ENCODE measurements around the gene CMTR2.

The CMTR2 gene

GRCh38 chr16:71276589-71277334 lies 12.4 kb downstream of the CMTR2 start:
- no peak for DNase-seq

- DNase-seq: no peak
These were observed 15.8 kb downstream of the CMTR2 start for GRCh38 chr16:71273384-71273783.

GRCh38 chr16:71264299-71264698 lies 24.9 kb downstream of the CMTR2 start:
- DNase-seq: no peak

GRCh38 chr16:71263582-71263981 lies 25.6 kb downstream of the CMTR2 start:
- no peak for DNase-seq

- DNase-seq: no peak
These were observed 26.8 kb downstream of the CMTR2 start for GRCh38 chr16:71262391-71262790.

- no peak for DNase-seq
These were observed 28.2 kb downstream of the CMTR2 start for GRCh38 chr16:71260995-71261394.

GRCh38 chr16:71259086-71259485 lies 30.1 kb downstream of the CMTR2 start:
- no peak for DNase-seq

GRCh38 chr16:71258372-71258771 lies 30.8 kb downstream of the CMTR2 start:
- DNase-seq: no peak

GRCh38 chr16:71257768-71258167 lies 31.4 kb downstream of the CMTR2 start:
- DNase-seq: no peak

- DNase-seq: peak; percentile 32
These were observed 33.5 kb downstream of the CMTR2 start for GRCh38 chr16:71255721-71256120.

GRCh38 chr16:71254832-71255525 lies 34.2 kb downstream of the CMTR2 start:
- DNase-seq: no peak

GRCh38 chr16:71250461-71251235 lies 38.6 kb downstream of the CMTR2 start:
- DNase-seq: no peak

- no peak for DNase-seq
These were observed 39.8 kb downstream of the CMTR2 start for GRCh38 chr16:71249399-71249798.

- DNase-seq: no peak
These were observed 41.7 kb downstream of the CMTR2 start for GRCh38 chr16:71247478-71247877.

- no peak for DNase-seq
These were observed 42.9 kb downstream of the CMTR2 start for GRCh38 chr16:71246309-71246708.

- no peak for DNase-seq
These were observed 44.7 kb downstream of the CMTR2 start for GRCh38 chr16:71244521-71244920.

GRCh38 chr16:71242601-71243000 lies 46.6 kb downstream of the CMTR2 start:
- no peak for DNase-seq

- no peak for DNase-seq
These were observed 47.2 kb downstream of the CMTR2 start for GRCh38 chr16:71242036-71242435.

Data from NCI-H748 treated with DMSO at 0.1 percent for 48 hours (cell line).